Measurements from ENCODE around the gene ME1.

DNA sequence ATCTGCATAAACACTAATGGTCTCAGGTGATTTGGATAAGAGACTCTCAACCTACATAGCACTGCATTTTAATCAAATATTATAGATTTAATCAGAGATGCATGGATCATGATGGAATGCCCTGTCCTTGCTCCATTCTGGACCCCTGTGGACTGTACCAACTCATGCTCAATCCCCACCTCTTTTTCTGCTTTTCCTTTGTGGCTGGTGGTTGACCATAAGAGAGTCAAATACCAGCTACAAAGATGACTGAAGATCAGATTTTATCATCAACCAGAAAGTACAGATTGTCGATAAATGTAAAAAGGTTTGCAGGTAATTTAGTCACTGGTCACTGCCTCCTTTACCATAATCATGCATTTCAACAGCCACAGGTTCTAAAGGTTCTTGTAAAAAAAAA, 116.2 kb downstream of the ME1 start:
- TF ChIP-seq, protein P1, sequence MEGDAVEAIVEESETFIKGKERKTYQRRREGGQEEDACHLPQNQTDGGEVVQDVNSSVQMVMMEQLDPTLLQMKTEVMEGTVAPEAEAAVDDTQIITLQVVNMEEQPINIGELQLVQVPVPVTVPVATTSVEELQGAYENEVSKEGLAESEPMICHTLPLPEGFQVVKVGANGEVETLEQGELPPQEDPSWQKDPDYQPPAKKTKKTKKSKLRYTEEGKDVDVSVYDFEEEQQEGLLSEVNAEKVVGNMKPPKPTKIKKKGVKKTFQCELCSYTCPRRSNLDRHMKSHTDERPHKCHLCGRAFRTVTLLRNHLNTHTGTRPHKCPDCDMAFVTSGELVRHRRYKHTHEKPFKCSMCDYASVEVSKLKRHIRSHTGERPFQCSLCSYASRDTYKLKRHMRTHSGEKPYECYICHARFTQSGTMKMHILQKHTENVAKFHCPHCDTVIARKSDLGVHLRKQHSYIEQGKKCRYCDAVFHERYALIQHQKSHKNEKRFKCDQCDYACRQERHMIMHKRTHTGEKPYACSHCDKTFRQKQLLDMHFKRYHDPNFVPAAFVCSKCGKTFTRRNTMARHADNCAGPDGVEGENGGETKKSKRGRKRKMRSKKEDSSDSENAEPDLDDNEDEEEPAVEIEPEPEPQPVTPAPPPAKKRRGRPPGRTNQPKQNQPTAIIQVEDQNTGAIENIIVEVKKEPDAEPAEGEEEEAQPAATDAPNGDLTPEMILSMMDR (IDR thresholded peaks at IDR 0.05 in 2 of 3, conservative IDR thresholded peaks at IDR 0.05 in 1 of 3; ENCODE audit: borderline replicate concordance in 1 of 3, insufficient read depth in 1 of 3, low read depth in 2 of 3, low read length in 2 of 3) = no peak
- no peak for TF ChIP-seq EGR1 (IDR thresholded peaks at IDR 0.05; ENCODE audit: low read depth)
- TF ChIP-seq EZH2 (IDR thresholded peaks at IDR 0.05) = no peak
- TF ChIP-seq POLR2AphosphoS5 (IDR thresholded peaks at IDR 0.05; ENCODE audit: low read depth, low read length) = no peak
- TF ChIP-seq, protein P2, sequence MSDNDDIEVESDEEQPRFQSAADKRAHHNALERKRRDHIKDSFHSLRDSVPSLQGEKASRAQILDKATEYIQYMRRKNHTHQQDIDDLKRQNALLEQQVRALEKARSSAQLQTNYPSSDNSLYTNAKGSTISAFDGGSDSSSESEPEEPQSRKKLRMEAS (IDR thresholded peaks at IDR 0.05) = no peak
